Stimulated activated CD8-positive, alpha-beta memory T cell treated with anti-CD3 and anti-CD28 coated beads, Interleukin-15, amount 100 ng/mL, for 48 hours (primary cell): Measurements from ENCODE around the gene JAZF1.

Experiments used
- DNase-seq, 2 donors: peaks; one replicate each; pipeline ENCODE4 v3.0.0-alpha.2; 2020; ENCODE audit warnings: low read depth in 2 of 2

The JAZF1 gene

GRCh38 chr7:27967639-27968038, 213.0 kb downstream of the JAZF1 start:
- DNase-seq: no peak

- no peak for DNase-seq
These were observed 214.3 kb downstream of the JAZF1 start for GRCh38 chr7:27966219-27966780.

- DNase-seq: no peak
These were observed 214.9 kb downstream of the JAZF1 start for GRCh38 chr7:27965650-27966049.

DNA sequence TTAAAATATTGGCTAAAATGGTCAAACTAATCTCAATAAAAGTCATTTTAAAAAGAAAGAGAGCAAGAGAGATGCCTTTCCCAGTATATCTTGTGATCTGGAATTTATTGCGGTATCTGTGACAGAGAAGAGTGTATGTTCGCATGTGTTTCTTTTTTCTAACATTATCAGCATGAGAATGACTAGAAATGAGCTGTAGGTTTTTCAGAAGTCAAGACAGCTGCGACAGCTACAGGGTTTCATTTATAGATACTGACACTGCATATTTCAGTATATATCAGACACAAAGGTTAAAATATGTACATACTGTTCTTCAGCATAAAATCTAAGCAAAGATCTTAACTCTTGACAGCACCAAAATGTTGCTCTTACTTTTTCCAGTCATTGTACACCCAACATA, 215.8 kb downstream of the JAZF1 start:
- DNase-seq: no peak

GRCh38 chr7:27963056-27963455, 217.5 kb downstream of the JAZF1 start:
- no peak for DNase-seq

DNA sequence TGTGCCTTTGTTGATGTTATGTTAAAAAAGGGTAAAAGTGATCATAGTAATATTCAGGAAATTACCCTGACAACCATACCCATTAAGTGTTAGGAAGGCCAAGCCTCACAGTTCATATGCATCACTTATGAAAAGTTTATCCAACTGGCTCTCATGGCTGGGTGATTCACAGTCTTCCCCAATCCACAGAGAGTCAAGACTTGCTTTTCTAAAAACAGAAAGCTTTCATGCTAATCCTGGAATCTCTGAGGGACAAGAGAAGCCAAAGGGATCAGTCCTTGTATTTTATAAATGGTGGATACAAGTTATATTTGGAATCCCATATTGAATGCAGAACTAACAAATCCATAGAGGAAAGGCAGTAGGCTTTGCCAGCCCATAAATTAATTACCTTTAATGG, 218.3 kb downstream of the JAZF1 start:
- DNase-seq: no peak

GRCh38 chr7:27961255-27961654, 219.3 kb downstream of the JAZF1 start:
- DNase-seq: no peak

GRCh38 chr7:27960415-27960814, 220.2 kb downstream of the JAZF1 start:
- no peak for DNase-seq

- DNase-seq: no peak
These were observed 221.6 kb downstream of the JAZF1 start for GRCh38 chr7:27958933-27959548.

- no peak for DNase-seq
These were observed 225.0 kb downstream of the JAZF1 start for GRCh38 chr7:27955596-27955995.

- no peak for DNase-seq
These were observed 225.6 kb downstream of the JAZF1 start for GRCh38 chr7:27955011-27955410.

DNA sequence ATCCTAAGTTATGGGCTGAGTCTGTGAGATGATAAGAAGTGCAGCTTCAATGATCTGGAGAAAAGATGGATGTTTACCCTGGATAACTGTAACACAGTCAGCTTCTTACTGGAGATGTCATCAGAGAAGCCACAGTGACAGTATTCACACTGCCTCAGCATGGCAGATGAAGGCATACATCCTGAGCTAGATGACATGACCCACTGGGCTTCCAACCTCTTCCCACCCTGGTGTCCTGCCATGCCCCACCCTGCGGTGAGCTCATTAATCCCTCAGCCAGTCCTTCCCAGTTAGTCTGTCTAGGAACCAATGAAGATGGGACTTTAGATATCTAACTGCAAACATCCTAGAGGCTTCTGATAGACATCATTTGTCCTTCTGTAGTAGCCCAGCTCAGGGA, 226.8 kb downstream of the JAZF1 start:
- DNase-seq: no peak

GRCh38 chr7:27953361-27953760, 227.2 kb downstream of the JAZF1 start:
- DNase-seq: no peak

DNA sequence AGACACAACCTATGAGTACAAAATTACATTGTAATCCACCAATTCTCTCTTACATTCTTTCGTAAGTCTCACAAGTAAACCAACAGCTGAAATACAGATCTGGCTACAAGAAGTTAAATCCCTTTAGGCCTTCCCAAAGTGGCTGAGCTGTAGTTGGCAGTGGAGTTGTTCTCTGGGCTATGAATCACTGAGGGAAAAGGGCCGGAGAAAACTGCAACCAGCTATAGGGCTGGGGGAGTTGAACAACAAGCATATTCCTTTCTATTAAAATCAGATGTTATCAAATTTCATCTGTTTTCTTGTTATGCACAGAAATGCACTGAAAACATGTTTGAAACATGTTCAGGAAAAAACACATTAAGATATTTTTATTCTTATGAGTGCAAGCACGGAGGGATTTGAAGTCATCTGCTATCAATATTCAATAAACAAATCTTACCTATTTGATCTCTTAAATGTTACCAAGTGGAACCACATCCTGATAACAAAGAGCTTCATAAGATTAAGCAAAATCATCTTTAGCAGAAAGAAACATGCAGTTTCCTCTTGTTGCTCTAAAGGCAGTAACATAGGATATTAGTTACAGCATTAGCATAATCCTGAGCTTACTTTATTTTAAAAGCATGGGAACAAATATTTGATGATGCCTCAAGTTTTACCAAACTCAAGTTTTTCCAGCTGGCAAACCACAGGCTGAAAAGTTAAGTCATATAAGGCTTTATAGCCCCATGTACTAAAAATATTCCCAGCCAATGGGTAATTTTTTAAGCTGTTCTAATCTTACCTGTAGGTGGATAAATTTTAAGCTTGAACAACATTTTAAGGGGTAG, 227.9 kb downstream of the JAZF1 start:
- DNase-seq: no peak

DNA sequence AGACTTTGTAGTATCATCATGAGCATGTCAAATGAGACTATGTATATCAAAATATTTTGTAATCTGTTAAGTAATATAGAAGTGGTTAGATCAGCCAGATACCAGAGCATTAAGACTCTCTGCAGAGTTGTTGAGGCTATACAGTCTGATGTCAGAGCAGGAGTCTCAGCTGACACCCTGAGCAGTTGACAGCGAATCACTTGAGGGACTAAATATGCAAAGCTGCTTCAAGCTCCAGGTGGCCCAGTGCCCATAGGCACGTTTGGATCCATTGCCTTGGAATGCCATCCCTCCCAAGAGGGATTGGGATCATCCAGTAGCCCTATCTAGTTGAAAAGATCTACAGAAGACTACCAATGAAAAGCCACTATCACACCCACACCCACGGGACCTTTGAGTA, 230.5 kb downstream of the JAZF1 start:
- DNase-seq: no peak

GRCh38 chr7:27948861-27949260, 231.7 kb downstream of the JAZF1 start:
- DNase-seq: no peak

DNA sequence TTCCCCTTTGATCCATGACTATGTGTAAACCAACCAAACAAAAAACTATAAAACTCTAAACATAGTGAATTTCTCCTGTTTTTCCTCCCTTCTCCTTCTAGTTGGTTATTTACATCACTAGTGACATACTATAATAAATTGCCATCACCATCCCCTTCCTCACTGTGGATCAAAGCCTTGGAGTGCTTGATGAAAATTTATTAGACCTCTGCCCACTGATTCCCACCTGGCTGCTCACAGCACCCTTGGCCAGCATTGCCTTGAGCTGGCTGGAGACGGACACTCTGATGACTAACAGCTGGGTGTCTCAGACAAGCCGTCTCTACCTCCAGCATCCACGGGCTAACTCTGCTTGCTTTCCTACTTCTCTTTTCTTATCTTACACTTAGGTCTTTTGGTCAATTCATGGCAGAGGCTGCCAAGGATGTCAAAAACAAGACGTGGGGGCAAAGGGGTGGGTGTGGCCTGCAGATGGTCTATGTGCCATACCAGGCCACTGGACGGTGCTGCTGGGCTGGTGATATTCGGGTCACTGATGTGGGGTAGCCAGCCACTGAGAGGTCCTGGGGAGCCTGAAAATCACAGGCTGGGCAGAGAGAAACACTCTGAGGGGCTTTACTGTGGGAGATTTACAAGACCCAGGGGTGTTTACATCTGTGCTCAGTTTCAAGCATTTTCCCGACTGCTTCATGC, 232.9 kb downstream of the JAZF1 start:
- DNase-seq: no peak

GRCh38 chr7:27946351-27946750, 234.2 kb downstream of the JAZF1 start:
- no peak for DNase-seq

DNA sequence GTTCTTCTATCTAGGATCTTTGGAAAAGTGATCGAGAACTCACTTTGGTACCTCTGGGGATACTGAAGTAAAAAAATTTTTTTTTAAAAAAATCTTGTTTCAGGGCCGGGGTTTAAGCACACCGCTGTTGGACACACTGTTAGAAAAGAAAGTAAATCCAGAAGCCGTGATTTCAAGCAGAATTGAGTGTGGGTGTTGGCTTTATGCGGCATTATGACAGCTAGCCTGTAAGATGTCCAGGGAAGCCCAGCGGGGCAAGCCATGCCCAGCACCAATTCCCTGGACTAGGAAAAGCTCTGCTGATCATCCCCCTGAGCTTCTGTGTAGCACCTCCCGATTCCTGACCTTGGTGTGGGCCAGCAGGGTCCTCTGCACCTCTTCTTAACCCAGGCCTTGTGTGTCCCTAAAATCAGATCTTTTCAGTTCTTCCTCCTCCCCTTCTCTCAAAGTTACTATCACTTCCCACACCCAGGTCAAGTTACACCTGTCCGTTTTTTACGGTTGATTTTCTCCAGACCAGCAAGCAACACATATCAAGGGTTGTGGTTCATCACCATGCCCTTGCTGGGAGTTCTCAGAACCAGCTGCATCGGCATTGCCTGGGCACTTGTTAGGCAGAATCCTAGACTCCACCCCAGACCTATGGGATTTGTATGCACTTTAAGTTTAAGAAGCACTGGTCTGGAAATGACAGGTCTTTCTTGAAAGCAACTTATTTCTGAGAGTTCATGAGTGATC, 235.4 kb downstream of the JAZF1 start:
- no peak for DNase-seq

- DNase-seq: no peak
These were observed 236.0 kb downstream of the JAZF1 start for GRCh38 chr7:27944643-27945042.

DNA sequence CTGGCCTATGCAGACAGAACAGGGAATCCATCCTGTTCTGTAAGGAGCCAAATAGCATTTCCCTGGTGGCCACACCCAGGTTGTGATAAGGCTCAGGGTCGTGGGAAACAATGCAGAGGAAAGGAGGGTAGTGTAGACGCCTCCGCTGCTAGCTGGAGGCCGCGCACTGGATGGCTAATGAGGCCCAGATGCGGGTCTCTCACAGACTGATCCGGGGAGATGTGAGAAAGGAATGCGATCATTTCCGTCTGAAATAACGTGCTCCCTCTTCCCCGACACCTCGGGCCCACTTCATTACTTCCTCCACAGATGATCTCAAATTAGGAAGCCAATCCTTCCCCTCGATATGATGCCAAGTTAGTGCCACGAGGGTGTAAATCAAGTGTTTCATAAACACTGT, 237.4 kb downstream of the JAZF1 start:
- DNase-seq: no peak

- no peak for DNase-seq
These were observed 237.9 kb downstream of the JAZF1 start for GRCh38 chr7:27942711-27943110.
